Left cardiac atrium (tissue), 4 donors: Measurements from ENCODE around the gene MIX23. TPM values are rescaled to one million over a fixed set of nuclear protein-coding genes. Genes with fewer than 3 reads are reported as not detected.

Experiments
- ATAC-seq, 2 donors: fragments of 200-7000 bp; cut with Tn5 transposase; one replicate each; pipeline ENCODE4 v1.9.1; 2020; ENCODE audit warnings: mild to moderate bottlenecking in 2 of 2, moderate library complexity in 2 of 2
- DNase-seq: peaks from one replicate; pipeline ENCODE4 v3.0.0-alpha.2; 2020
- intact Hi-C, 2 donors: fragments of 100-400 bp; cut with DNase I; formaldehyde crosslinking; loops; one replicate each; pipeline versions ENCODE4 v1.14.1 to v1.15.1; 2022 to 2023
- long read RNA-seq: library from polyadenylated mRNA; unstranded; transcript quantifications from one replicate; pipeline ENCODE4 v2.0.0, GENCODE V29; 2021
- total RNA-seq, 2 donors: library from RNA; stranded (reverse); fragmentation: NEBNext Ultra II Directional; extraction: Animal tissue kit (Norgen Biotek cat#: 25700); gene quantifications; one replicate each; pipeline ENCODE4 v1.2.1, GENCODE V29; 2021
- donor health status: DM: no; HTN: yes; CAD: no.
- donor health status: DM: no; HTN: yes; CAD: no; lungs with severe emphysema.
- donor health status: DM: yes; HTN: yes; CAD: no.
- donor health status: Dilated cardiomyopathy.

MIX23 gene
- total RNA-seq, result 10 to 100 TPM; 23.5 to 28.7 TPM
- long read RNA-seq, partial matches to known transcripts, result 0 of 1 reads
- long read RNA-seq, other reads (novel, unspliced or antisense), result 1 of 1 reads

GRCh38 chr3:122382888-122383666 lies at the start of gene MIX23:
MIX23 (minus strand) TSS chr3:122383231; CDS start chr3:122383224, 7 bp downstream.
- intact Hi-C loops, result no loop called here
- DNase-seq, result peak; percentile 89
- ATAC-seq, result peak; percentile 81 to 88

- DNase-seq (no peak), ATAC-seq (no peak)
- intact Hi-C loops, result no loop called here
Observed at GRCh38 chr3:122430371-122430770, 47.3 kb upstream of the MIX23 start.

DNA sequence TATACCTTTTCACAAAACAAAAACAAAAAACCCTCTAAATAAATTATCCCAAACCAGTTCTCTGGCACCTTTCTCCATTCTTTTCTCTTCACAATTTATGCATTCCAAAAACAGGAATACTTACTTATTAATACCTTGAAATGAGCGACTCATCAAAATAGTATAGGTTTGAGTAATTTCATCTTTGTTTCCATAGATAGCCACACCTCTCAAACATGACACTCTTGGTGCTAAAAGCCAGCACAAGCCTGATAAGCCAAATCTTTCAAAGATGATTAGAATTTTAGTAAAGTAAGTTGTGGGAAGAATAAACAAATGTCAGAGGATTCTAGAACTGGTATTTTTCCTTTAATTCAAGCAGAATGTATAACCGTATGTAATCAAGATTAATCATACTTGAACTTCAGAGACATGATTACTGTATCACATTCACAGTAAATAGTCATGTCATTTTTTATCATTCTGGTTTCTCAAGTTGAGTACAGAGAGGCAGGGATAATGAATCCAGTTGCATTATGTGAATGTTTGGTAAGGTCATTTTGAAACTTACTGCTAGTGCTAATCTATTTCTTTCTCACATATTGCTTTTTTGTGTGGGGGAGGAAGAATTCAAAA lies 44.9 kb upstream of the MIX23 start:
- DNase-seq, result no peak
- intact Hi-C loops, result no loop called here
- no peak for ATAC-seq

GRCh38 chr3:122421836-122422235 lies 38.8 kb upstream of the MIX23 start:
- DNase-seq (no peak), ATAC-seq (no peak)
- intact Hi-C loops, result no loop called here

- DNase-seq, result no peak
- intact Hi-C loops, result no loop called here
Observed at GRCh38 chr3:122421101-122421500, 38.1 kb upstream of the MIX23 start.

DNA sequence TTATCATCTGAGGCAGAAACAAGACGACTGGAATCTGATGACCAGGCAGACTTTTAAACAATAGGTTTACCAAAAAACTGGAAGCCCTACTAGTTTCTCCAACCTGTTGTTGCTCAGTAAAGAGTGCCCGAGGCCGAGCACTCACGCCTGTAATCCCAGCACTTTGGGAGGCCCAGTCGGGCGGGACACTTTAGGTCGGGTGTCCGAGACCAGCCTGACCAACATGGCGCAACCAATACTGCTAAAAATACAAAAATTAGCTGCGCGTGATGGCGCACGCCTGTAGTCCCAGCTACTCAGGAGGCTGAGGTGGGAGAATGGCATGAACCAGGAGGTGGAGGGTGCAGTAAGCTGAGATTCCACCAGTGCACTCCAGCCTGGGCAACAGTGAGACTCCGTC lies 33.9 kb upstream of the MIX23 start:
- intact Hi-C loops, result no loop called here
- no peak for DNase-seq
- ATAC-seq, result no peak

More at GRCh38 chr3:122421101-122421500, 38.1 kb upstream of the MIX23 start:
- ATAC-seq, result no peak

DNA sequence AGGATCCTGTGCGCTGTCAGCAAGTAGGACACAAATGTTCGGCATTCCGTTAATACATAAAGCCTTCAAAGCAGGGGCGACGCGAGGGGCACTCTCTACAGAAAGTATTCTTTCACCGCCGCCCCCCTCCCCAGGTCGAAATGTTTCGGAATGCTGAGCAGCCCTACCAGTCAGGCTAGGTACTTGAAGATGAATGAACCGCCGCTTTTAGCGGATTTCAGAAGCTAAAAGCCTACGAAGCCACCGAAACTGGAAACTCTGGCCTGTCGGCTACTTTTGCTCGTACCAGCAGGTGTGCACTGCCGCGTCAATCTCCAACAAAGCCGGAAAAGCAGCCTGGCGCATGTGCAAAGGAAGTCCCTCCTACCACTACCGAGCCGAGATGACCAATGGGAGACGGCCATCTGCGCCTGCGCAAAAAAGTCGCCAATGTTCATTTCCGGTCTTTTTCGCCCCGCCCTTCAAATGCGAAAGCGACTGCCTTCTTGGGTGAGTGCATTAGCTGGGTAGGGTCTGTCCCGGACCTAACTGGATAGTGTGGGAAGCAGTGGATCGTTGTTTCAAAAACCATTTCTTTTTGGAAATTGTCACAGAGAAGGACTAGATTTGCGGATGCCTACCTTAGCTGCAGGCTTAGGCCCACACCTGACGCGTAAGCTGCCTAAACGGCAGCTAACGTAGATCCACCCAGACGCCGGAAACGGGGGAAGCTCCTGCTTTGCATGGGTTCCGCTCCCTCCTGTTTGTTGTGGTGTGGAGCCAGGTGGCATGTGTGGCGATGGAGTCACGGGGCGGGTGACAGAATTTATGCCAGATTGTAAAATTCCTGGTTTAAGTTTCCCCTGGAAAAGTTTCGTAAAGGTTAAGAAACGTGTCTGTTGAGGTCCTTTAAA lies 33.0 kb upstream of the MIX23 start, which contains the start of gene WDR5B:
TSS of gene WDR5B (minus strand) at position 301 of the 893 bp plus-strand sequence. CDS start 534 bp downstream, outside the sequence.
- intact Hi-C loops, result no loop called here
- DNase-seq (peak; percentile 97), ATAC-seq (peak; percentile 96 to 97)

- DNase-seq (peak; percentile 28), ATAC-seq (peak; percentile 31 to 58)
- intact Hi-C loops, result no loop called here
Observed at GRCh38 chr3:122415104-122415744, 32.2 kb upstream of the MIX23 start.

DNA sequence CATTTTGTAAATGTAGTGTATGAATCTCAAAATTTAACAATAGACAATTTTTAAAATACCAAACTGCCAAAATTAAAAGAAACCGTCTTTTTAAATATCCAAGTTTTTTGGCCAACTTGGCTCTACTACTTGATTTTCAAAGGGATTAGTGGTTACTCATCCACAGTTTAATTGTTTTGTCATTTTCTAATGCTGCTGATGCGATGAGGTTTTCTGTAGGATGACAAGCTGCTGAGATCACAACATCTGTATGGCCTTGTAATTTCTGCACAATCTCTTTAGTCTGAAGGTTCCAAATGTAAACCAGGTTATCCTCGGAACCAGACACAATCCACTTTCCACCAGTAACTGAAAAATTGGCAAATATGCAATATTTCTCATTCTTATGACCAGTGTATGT lies 31.4 kb upstream of the MIX23 start:
- DNase-seq, result no peak
- no peak for ATAC-seq
- intact Hi-C loops, result no loop called here

DNA sequence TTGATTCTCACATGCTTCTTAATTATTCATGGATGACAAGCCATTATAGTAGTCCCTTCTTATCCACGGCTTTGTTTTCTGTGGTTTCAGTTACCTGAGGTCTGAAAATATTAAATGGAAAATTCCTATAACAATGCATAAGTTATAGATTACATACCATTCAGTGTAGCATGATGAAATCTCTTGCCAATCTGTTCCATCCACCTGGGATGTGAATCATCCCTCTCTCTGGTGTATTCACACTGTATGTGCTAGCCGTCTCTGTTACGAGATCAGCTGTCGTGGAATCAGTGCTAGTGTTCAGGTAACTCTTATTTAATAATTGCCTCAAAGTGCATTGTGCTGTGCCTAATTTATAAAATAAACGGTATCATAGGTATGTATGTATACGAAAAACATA lies 27.6 kb upstream of the MIX23 start:
- intact Hi-C loops, result no loop called here
- DNase-seq (no peak), ATAC-seq (no peak)

DNA sequence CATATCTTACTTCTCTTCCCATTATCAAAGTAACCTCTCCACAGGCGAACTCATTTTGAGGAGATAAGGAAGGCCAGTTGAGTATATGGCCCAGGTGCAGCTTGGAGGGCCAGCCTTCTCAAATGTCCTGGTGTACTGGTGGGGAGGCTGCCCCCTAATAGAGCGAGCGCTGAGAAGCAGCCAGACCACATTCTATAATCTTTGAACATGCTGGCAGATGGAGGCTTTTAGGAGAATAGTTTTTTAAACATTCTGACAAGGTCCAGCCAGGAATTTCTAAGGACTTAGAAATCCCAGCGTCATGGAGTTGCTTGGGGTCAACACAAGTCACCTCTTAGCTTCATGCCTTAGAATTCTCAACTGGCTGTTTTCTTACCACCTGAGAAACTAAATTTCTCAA lies 27.1 kb upstream of the MIX23 start:
- intact Hi-C loops, result no loop called here
- no peak for DNase-seq
- no peak for ATAC-seq

DNA sequence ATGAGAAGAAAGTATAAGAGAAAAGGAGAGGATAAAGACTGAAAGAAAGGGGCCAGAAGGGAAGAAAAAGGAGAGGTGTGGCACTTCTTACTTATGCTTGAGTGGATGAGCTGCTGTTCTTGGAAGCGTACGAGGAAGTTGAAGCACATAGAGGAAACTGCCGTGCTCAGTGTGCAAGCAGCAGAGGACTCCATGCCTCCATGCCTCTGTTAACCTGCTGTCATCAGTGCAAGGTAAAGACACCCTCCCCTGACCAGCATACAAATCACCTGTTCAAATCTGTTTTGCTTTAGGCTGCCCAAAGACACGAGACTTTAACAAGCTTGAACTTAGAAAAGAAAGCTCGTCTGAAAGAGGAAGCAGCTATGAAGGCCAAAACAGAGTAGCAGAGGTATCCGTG lies 26.4 kb upstream of the MIX23 start:
- intact Hi-C loops, result no loop called here
- ATAC-seq (no peak), DNase-seq (no peak)

DNA sequence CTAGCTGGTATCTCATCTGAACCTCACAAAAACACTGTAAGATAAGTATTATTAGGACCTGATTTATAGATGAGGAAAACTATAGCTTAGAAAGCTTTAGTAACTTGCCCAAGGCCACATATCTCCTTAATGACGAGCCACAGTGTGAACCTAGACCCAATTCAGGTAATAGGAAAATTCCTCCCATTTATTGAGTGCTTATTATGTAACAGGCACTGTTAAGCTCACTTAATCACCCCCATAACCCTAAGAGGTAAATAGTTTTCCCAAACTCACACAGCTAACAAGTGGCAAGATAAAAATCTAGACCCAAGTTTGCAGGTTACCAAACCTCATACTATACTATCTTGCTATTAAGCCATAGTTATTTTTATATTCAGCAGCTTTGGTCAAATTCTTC lies 24.9 kb upstream of the MIX23 start:
- ATAC-seq, result no peak
- no peak for DNase-seq
- intact Hi-C loops, result no loop called here

DNA sequence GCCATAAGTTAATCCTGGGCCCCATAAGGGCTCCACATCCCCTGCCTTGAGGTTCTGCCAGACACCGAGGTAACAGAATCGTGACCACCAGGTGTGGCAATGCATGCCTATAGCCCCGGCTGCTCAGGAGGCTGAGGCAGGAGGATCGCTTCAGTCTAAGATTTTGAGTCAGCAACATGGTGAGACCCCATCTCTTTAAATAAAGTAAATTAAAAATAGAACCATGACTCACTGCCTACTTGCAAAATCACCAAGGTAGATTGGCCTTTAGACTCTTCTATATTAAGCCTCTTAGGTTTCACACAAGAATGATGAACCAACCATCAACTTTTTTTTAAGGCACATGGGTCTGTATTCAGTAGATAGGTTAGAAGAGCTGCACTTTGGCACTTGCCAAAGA lies 23.2 kb upstream of the MIX23 start:
- no peak for DNase-seq
- ATAC-seq, result no peak
- intact Hi-C loops, result no loop called here

DNA sequence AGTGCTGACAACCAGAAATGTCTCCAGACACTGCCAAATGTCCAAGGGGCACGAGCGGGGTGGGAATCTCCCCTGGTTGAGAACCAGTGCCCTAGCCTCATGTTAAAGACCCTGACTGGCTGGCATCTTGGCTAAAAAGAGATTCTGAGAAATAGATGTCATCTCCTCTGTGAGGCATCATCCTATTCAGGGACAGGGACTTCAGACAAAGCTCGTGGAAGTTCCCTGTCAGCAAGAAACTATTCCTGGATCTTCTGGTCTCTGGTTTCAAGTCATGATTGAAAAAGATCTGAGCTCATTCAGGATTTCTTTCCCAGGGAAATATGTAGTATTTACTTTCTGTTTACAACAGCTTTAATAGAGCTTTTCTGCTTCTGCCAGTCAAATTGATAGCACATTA lies 22.0 kb upstream of the MIX23 start:
- DNase-seq (no peak), ATAC-seq (no peak)
- intact Hi-C loops, result no loop called here

- no peak for ATAC-seq
- no peak for DNase-seq
Observed at GRCh38 chr3:122403489-122403888, 20.5 kb upstream of the MIX23 start.

GRCh38 chr3:122398920-122399319 lies 15.9 kb upstream of the MIX23 start:
- intact Hi-C loops, result no loop called here
- DNase-seq (no peak), ATAC-seq (no peak)

More at GRCh38 chr3:122403489-122403888, 20.5 kb upstream of the MIX23 start:
- intact Hi-C loops, result no loop called here

GRCh38 chr3:122397201-122397600 lies 14.2 kb upstream of the MIX23 start:
- intact Hi-C loops, result no loop called here
- no peak for DNase-seq

DNA sequence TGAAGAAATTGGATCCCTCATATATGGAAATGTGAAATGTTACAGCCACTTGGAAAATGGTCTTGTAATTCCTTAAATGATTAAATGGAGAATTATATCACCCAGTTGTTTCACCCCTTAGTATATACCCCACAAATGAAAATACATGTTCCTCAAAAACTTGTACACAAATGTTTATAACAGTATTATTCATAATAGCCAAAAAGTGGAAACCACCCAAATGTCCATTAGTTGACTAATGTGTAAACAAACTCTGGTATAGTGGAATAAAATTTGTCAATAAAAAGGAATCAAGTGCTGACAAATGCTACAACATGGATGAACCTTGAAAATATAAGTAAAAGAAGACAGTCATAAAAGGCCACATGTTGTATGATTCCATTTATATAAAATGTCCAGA lies 13.5 kb upstream of the MIX23 start:
- DNase-seq, result no peak
- ATAC-seq, result no peak
- intact Hi-C loops, result no loop called here

More at GRCh38 chr3:122397201-122397600, 14.2 kb upstream of the MIX23 start:
- no peak for ATAC-seq
